Heart left ventricle (tissue), 16 donors: ENCODE results near the gene MNX1. TPM values are rescaled to one million over a fixed set of nuclear protein-coding genes. Genes with fewer than 3 reads are reported as not detected.

Experiments
- ATAC-seq, 4 donors: fragments of 200-7000 bp; cut with Tn5 transposase; one replicate each; pipeline ENCODE4 v1.9.1; 2020 to 2022; ENCODE audit warnings: moderate library complexity in 4 of 4, mild to moderate bottlenecking in 3 of 4, moderate number of reproducible peaks in 1 of 4
- DNase-seq, 5 donors: peaks; one replicate each; pipeline ENCODE4 v3.0.0-alpha.2; 2020
- H3K27ac ChIP-seq, 12 donors: fragments of 200-600 bp; sonication (generic) in 4 of 12; one replicate each; pipeline versions ENCODE4 v1.5.0 to v1.8.0; 2016 to 2022; ENCODE audit warnings: mild to moderate bottlenecking in 2 of 12
- H3K27me3 ChIP-seq, 9 donors: fragments of 200-600 bp; sonication (generic) in 2 of 9; one replicate each; pipeline versions ENCODE4 v1.5.1 to v1.8.0; 2016 to 2022; ENCODE audit warnings: mild to moderate bottlenecking in 3 of 9
- H3K36me3 ChIP-seq, 9 donors: fragments of 200-600 bp; sonication (generic) in 2 of 9; one replicate each; pipeline versions ENCODE4 v1.5.0 to v1.8.0; 2018 to 2022; ENCODE audit warnings: mild to moderate bottlenecking in 2 of 9
- H3K4me1 ChIP-seq, 12 donors: fragments of 200-600 bp; sonication (generic) in 4 of 12; one replicate each; pipeline versions ENCODE4 v1.5.0 to v1.8.0; 2016 to 2022; ENCODE audit warnings: mild to moderate bottlenecking in 3 of 12
- H3K4me3 ChIP-seq, 12 donors: fragments of 200-600 bp; sonication (generic) in 4 of 12; one replicate each; pipeline versions ENCODE4 v1.5.0 to v1.8.0; 2017 to 2022; ENCODE audit warnings: mild to moderate bottlenecking in 9 of 12, moderate library complexity in 4 of 12
- H3K9me3 ChIP-seq, 12 donors: fragments of 200-600 bp; sonication (generic) in 4 of 12; one replicate each; pipeline versions ENCODE4 v1.5.0 to v1.8.0; 2016 to 2022; ENCODE audit warnings: mild to moderate bottlenecking in 1 of 12
- POLR2A ChIP-seq, 2 donors: fragments of 450-650 bp; IDR thresholded peaks; one replicate each; pipeline ENCODE4 v1.6.1; 2017; ENCODE audit warnings: antibody characterized with exemption in 2 of 2, mild to moderate bottlenecking in 2 of 2, moderate library complexity in 2 of 2
- WGBS, 4 donors: extraction: QIAGEN DNeasy Blood & Tissue Kit in 2 of 4; methylation state at CpG; one replicate each; pipeline versions ENCODE4 v1.1.5 to v1.1.7; 2013 to 2018; 5-methylcytosine and 5-hydroxymethylcytosine counted together
- intact Hi-C, 10 donors: fragments of 100-400 bp; cut with DNase I; formaldehyde crosslinking; loops; one replicate each; pipeline versions ENCODE4 v1.11.1 to v1.14.2; 2022
- polyA plus RNA-seq, 2 donors: library from polyadenylated mRNA; stranded (reverse); fragments of 200-250 nt; gene quantifications; one replicate each; pipeline ENCODE4 v1.2.3, GENCODE V29; 2013
- total RNA-seq, 9 donors: library from RNA; depleted of rRNA in 2 of 9; stranded (reverse); fragments of >200 nt in 2 of 9; fragmentation: NEBNext Ultra II Directional in 3 of 9; extraction: Animal tissue kit (Norgen Biotek cat#: 25700) in 3 of 9; gene quantifications; one replicate each; pipeline versions ENCODE4 v1.1.0 to v1.2.4, GENCODE V29; 2016 to 2023
- TF ChIP-seq, protein P1 (sequence below), 12 donors: fragments of 200-600 bp; sonication (generic) in 4 of 12; IDR thresholded peaks; one replicate each; pipeline versions ENCODE4 v1.5.0 to v1.8.0; 2018 to 2022; ENCODE audit warnings: antibody characterized with exemption in 12 of 12, mild to moderate bottlenecking in 5 of 12
- donor health status: ischemic (EF 13 %, LVEDD 7.1; RV severe dilation, severe dysfunction).
- donor health status: healthy with polysubstance abuse.
- donor health status: DM: no; HTN: yes; CAD: no.
- donor health status: DM: no; HTN: no; CAD: no.
- donor health status: ischemic (EF 25% LVEDD 6.9; RV normal size, moderate dysfunction).
- donor health status: ischemic (EF 25% LVEDD 5.7; RV mildly dilated, moderate dysfunction).
- donor health status: healthy.
- donor health status: DM: yes; HTN: yes; CAD: no.
- donor health status: ischemic (EF 35%, LVEDD 5.7; RV mildly dilated, moderate dysfunction).
- donor health status: nonischemic (EF 11% LVEDD 7.7; RV severe dilation, severe dysfunction).
- donor health status: DM: yes; HTN: yes; CAD: no.
- donor health status: PGD.
- donor health status: ischemic (EF 29% LVEDD 5.4; RV normal size, mild dysfunction).
- donor health status: nonischemic (EF 23%, LVEDD 6.1; RV moderate dilation, normal function).

The MNX1 gene
- total and polyA plus RNA-seq, 11 donors = not detected

DNA sequence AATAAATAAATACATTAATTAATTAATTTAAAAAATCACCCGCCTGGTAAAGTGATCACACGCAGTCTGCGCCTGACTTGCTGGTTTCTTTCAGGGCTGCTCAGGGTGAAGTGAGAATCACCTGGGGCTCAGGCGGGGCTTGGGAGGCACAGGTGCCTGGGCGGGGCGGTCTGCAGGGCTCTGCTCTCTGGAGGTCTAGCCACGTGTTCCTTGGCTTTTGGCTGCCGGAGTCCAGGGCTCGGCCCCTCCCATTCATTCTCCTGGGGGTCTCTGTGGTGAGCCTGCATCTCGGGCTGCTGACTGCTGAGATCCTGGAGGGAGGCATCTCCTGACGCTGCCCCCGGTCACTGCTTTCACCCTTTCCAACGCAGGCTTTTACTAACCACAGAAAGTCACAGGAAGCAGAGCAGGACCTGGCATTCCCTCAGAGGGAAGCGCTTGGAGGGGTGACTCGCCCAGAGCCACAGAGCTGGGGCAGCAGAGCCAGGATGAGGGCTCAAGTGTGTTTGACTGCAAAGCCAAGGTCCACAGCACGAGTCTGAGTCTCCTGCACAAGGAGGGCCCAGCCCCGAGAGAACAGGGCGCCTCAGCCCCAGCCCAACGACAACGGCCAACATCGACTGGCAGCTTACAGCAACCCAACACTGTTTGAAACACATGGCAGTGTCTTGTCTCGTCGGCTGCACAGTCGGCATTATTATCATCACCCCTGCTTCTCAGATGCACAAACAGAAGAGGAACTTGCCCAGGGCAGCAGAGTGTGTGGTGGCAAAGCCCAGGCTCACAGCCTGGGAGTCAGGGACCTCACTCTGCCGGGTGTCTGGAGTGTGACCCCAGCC lies 22.4 kb upstream of the MNX1 start:
- Histone ChIP-seq H3K27ac (no peak overlapping the region), H3K4me1 (no peaks in the 10 kb centered on the region), H3K4me3 (no peak overlapping the region), H3K36me3 (no peaks in the 10 kb centered on the region), H3K9me3 (peaks cover 0 to 15% (median 3%) of the 10 kb centered on the region in 12 donors), H3K27me3 (peaks cover 0 to 57% (median 31%) of the 10 kb centered on the region in 9 donors)
- DNase-seq (peak in 1 of 5 donors; percentile 24), ATAC-seq (no peak)
- 51 to 63% (median 60%) methylated on average over 22 to 25 of the region's 25 CpGs for WGBS, 4 donors
- intact Hi-C loops = no loop called here
- TF ChIP-seq POLR2A (IDR thresholded peaks at IDR 0.05) = no peak
- TF ChIP-seq, protein P1, sequence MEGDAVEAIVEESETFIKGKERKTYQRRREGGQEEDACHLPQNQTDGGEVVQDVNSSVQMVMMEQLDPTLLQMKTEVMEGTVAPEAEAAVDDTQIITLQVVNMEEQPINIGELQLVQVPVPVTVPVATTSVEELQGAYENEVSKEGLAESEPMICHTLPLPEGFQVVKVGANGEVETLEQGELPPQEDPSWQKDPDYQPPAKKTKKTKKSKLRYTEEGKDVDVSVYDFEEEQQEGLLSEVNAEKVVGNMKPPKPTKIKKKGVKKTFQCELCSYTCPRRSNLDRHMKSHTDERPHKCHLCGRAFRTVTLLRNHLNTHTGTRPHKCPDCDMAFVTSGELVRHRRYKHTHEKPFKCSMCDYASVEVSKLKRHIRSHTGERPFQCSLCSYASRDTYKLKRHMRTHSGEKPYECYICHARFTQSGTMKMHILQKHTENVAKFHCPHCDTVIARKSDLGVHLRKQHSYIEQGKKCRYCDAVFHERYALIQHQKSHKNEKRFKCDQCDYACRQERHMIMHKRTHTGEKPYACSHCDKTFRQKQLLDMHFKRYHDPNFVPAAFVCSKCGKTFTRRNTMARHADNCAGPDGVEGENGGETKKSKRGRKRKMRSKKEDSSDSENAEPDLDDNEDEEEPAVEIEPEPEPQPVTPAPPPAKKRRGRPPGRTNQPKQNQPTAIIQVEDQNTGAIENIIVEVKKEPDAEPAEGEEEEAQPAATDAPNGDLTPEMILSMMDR (IDR thresholded peaks at IDR 0.05) = no peak

DNA sequence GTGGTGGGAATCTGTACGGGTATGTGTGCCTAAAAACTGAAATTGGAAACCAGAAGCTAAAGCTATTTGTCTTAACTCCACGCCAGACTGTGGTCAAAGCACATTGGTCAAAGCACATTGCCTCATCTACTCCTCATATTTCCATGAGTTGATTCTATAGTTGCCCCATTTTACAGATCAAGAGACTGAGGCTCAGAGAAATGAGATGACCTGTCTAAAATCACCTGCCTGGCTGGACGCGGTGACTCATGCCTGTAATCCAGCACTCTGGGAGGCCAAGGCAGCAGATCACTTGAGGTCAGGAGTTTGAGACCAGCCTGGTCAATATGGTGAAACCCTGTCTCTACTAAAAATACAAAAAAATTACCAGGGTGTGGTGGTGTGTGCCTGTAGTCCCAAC lies 21.7 kb upstream of the MNX1 start:
- intact Hi-C loops = no loop called here
- peaks cover 4 to 61% (median 37%) of the 10 kb centered on the region in 9 donors for H3K27me3 ChIP-seq
- TF ChIP-seq POLR2A (IDR thresholded peaks at IDR 0.05) = no peak
- TF ChIP-seq, protein P1 (IDR thresholded peaks at IDR 0.05) = no peak
- ATAC-seq (no peak), DNase-seq (no peak)
- H3K9me3 ChIP-seq = peaks cover 0 to 15% (median 3%) of the 10 kb centered on the region in 12 donors
- H3K36me3 ChIP-seq = no peaks in the 10 kb centered on the region
- no peaks in the 10 kb centered on the region for H3K4me1 ChIP-seq
- H3K4me3 ChIP-seq = no peak overlapping the region
- H3K27ac ChIP-seq = no peak overlapping the region
- 73 to 84% (median 79%) methylated on average over 4 of the region's 4 CpGs for WGBS, 4 donors

DNA sequence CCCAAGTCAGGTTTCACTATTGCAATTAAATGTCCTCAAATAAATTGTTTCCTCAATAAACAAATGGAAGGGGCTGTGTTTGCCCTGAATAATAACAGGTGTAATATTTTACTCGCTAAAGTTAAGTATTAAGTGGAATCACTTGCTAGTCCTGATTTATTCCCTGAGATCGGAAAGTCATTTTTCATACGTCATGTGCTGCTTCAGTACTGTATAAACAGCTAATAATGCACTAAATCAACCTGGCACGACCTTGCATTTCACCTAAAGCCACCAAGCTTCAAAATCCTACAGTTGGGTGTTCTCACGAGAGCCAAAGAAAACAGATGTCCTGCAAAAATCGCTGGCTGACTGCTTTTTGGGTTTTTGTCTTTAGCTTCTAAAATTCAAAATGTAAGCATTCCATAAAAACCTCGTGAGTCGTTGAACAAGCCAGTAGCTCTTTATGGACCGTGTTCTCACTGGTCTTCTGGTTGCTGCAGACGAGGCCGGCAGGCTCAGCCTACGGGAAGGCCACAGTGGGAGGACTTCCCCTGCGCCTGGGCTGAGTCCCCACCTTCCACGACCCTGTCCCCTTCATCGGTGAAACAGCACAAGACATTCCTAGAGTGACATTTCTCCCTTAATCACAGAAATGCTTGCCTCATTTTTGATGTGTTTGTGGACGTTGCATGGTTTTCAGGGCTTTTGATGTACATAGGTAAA lies 17.9 kb upstream of the MNX1 start:
- ATAC-seq (no peak), DNase-seq (no peak)
- no peaks in the 10 kb centered on the region for H3K9me3 ChIP-seq
- no peak overlapping the region for H3K4me3 ChIP-seq
- TF ChIP-seq, protein P1 (IDR thresholded peaks at IDR 0.05) = no peak
- no peak for TF ChIP-seq POLR2A (IDR thresholded peaks at IDR 0.05)
- no peak overlapping the region for H3K27ac ChIP-seq
- 64 to 72% (median 69%) methylated on average over 16 of the region's 16 CpGs for WGBS, 4 donors
- H3K27me3 ChIP-seq = peaks cover 15 to 90% (median 59%) of the 10 kb centered on the region in 9 donors
- no peaks in the 10 kb centered on the region for H3K4me1 ChIP-seq
- intact Hi-C loops = no loop called here
- H3K36me3 ChIP-seq = no peaks in the 10 kb centered on the region

DNA sequence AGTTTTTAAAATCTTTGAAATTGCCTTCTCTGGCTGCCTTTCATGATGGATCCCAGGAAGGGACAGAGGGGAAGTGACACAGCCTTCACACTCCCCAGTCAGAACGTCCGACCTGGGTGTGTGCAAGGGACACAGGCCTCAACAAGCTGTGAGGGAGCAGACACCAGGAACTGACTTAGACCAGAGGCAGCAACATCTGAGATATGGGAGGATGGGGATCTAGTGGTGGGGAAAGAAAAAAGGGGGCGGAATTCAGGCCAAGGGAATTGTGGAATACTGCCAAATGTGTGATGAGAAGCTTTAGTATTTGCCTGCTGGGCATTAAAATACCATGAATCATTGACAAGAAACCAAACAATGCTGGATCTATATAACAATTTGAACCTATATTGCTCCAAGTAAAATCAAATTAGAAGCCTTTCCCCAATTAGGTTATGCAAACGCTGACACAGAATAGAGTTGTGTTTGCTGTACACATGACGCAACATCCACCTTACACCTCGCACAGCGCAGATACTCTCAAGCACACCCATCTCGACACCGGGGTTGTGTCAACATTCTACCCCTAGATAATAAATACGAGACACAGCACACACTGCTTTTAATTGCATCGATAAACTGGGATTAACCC lies 17.2 kb upstream of the MNX1 start:
- Histone ChIP-seq H3K27ac (no peak overlapping the region), H3K4me1 (no peaks in the 10 kb centered on the region), H3K36me3 (no peaks in the 10 kb centered on the region), H3K9me3 (no peaks in the 10 kb centered on the region), H3K27me3 (peaks cover 21 to 90% (median 65%) of the 10 kb centered on the region in 9 donors), H3K4me3 (no peak overlapping the region)
- no peak for TF ChIP-seq POLR2A (IDR thresholded peaks at IDR 0.05)
- TF ChIP-seq, protein P1 (IDR thresholded peaks at IDR 0.05) = no peak
- DNase-seq = no peak
- WGBS, 4 donors = 75 to 79% (median 77%) methylated on average over 11 of the region's 11 CpGs
- intact Hi-C loops = no loop called here
- ATAC-seq = no peak
